Articular chondrocyte of knee joint (primary cell): ENCODE measurements around the gene CNPY3. TPM values are rescaled to one million over a fixed set of nuclear protein-coding genes. Genes with fewer than 3 reads are reported as not detected.

Experiments used
- total RNA-seq: library from RNA; depleted of rRNA; stranded (reverse); fragments of >200 nt; gene quantifications from 2 replicates; pipeline ENCODE4 v1.2.3, GENCODE V29; 2012

CNPY3 gene
- total RNA-seq, result 23.7 and 27.3 TPM in 2 replicates

GRCh38 chr6:42928986-42929820 lies at the start of gene CNPY3:
CNPY3 (plus strand) TSS chr6:42929480; CDS start chr6:42929571, 91 bp downstream.

GRCh38 chr6:42915732-42916131 lies 13.5 kb upstream of the CNPY3 start, which contains the start of gene PTCRA:
PTCRA (plus strand) TSS chr6:42916053; CDS start chr6:42916070, 17 bp downstream.

GRCh38 chr6:42960243-42961019 lies 31.2 kb downstream of the CNPY3 start, which contains the start of gene GNMT:
GNMT (plus strand) TSS chr6:42960754; CDS start chr6:42960768, 14 bp downstream.

DNA sequence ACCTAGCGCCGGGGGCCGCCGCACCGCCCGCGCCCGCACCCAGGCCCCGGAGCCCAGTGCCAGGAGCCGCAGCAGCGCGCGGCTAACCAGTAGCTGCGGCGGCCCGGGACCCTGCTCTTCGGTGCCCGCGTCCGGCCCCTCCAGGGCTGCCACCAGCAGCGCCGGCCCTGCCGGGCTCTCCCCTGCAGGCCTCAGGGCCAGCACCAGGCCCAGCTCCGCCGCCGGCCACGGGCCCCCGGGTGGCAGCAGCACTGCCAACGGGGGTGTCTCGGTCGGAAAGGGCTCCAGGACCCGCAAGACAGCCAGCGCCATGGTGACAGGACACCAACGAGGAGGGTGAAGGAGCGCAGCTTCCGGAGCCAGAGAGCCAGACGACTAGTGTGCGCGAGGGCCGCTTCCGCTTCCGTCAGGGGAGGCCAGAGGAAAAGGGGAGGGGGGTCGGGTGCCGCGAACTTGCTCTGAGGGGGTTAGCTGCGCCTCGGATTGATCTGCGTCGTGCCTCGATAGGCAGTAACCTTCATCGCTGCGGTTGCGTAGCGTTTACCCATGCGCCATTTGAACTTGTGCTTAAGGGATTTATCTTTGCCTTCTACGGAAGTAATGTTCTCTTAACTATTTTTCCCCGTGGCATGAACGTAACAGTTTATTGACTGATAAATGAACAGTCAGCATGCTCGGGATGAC lies 49.7 kb downstream of the CNPY3 start, which contains the start of gene PEX6:
Gene PEX6, minus strand, starts transcription at position 343 of the 684 bp plus-strand sequence. Its CDS starts 31 bp downstream, at position 312.

GRCh38 chr6:42984001-42984923 lies 55.0 kb downstream of the CNPY3 start, which contains the start of gene PPP2R5D:
PPP2R5D (plus strand) TSS chr6:42984570; CDS start chr6:42984678, 108 bp downstream.

Other genes with a start within 250 kb of the CNPY3 start
- gene PRPH2, start 206.9 kb upstream of the CNPY3 start, total RNA-seq, result 2.5 and 2.6 TPM in 2 replicates
- gene TBCC, start 183.4 kb upstream of the CNPY3 start, total RNA-seq, result 30.2 and 38.8 TPM in 2 replicates
- gene BICRAL, start 147.4 kb upstream of the CNPY3 start, total RNA-seq, result 14.1 and 15.2 TPM in 2 replicates
- gene RPL7L1, start 49.9 kb upstream of the CNPY3 start, total RNA-seq, result 120 and 123 TPM in 2 replicates
- not detected in 2 replicates for gene PTCRA, start 13.4 kb upstream of the CNPY3 start, total RNA-seq
- 0.11 TPM in 1 of 2 replicates, not detected in the other for gene GNMT, start 31.3 kb downstream of the CNPY3 start, total RNA-seq
- gene PEX6, start 49.7 kb downstream of the CNPY3 start, total RNA-seq, result 21.4 and 34.2 TPM in 2 replicates
- gene PPP2R5D, start 55.1 kb downstream of the CNPY3 start, total RNA-seq, result 40.2 and 42.3 TPM in 2 replicates
- gene MEA1, start 84.5 kb downstream of the CNPY3 start, total RNA-seq, result 48.7 and 58.7 TPM in 2 replicates
- gene KLHDC3, start 84.8 kb downstream of the CNPY3 start, total RNA-seq, result 58.9 and 59.6 TPM in 2 replicates
- 80.0 and 84.3 TPM in 2 replicates for gene RRP36, start 92.1 kb downstream of the CNPY3 start, total RNA-seq
- 35.0 and 44.1 TPM in 2 replicates for gene CUL7, start 124.4 kb downstream of the CNPY3 start, total RNA-seq
- 16.2 and 19.1 TPM in 2 replicates for gene MRPL2, start 130.0 kb downstream of the CNPY3 start, total RNA-seq
- gene KLC4, start 130.2 kb downstream of the CNPY3 start, total RNA-seq, result 11.2 and 14.3 TPM in 2 replicates
- gene PTK7, start 146.8 kb downstream of the CNPY3 start, total RNA-seq, result 28.3 and 51.5 TPM in 2 replicates
- 11.9 and 14.3 TPM in 2 replicates for gene SRF, start 241.8 kb downstream of the CNPY3 start, total RNA-seq